Measurements from ENCODE around the gene PPIF.

Gene PPIF

DNA sequence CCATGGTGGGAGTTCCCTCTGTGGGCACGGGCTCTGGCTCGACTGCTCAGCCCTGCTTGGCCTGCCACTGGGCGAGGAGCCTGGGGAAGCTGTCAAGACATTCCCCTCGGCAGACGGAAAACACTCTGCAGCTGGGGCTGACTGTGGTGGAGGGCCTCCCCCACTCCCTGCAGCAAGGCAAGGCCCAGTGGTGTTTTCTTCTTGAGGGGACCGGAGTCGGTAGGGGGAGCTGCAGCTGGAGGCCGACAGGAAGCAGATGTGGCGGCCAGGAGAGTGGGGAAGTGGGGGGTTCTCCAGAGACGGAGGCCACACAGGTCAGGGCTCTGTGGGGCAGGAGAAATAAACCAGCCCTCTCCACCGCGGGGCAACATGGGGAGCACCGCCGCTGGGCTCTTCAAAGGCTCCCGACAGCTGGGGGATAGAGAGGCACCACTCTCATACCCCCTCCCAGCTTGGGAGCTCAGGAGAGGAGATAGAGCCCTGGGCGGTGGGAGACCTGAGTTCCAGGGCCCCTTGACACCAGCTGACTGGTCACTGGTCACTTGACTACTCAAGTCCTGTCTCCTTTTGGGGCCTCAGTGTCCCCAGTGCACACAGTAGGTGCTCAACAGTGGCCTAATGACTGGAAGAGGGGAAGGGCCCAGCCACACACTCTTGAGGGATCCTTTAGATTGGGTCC lies 43.4 kb downstream of the PPIF start:
- ATAC-seq: no peak
- TF ChIP-seq ISL1 (CRISPR knock-in tag; IDR thresholded peaks at IDR 0.05) (no peak), RARB (CRISPR knock-in tag; IDR thresholded peaks at IDR 0.05) (no peak), ZFP30 (CRISPR knock-in tag; IDR thresholded peaks at IDR 0.05) (no peak), ZNF8 (CRISPR knock-in tag; IDR thresholded peaks at IDR 0.05) (no peak), ARNTL (CRISPR knock-in tag; IDR thresholded peaks at IDR 0.05; ENCODE audit: borderline replicate concordance, low read depth) (no peak), ZC3H10 (CRISPR knock-in tag; IDR thresholded peaks at IDR 0.05) (no peak), TCF4 (CRISPR knock-in tag; IDR thresholded peaks at IDR 0.05; ENCODE audit: borderline replicate concordance) (no peak), ZFP3 (CRISPR knock-in tag; IDR thresholded peaks at IDR 0.05) (no peak), GLIS3 (CRISPR knock-in tag; IDR thresholded peaks at IDR 0.05) (no peak), CSRNP3 (CRISPR knock-in tag; IDR thresholded peaks at IDR 0.05) (no peak), TOX (CRISPR knock-in tag; IDR thresholded peaks at IDR 0.05; ENCODE audit: borderline replicate concordance) (no peak)
- TF ChIP-seq, protein P1, sequence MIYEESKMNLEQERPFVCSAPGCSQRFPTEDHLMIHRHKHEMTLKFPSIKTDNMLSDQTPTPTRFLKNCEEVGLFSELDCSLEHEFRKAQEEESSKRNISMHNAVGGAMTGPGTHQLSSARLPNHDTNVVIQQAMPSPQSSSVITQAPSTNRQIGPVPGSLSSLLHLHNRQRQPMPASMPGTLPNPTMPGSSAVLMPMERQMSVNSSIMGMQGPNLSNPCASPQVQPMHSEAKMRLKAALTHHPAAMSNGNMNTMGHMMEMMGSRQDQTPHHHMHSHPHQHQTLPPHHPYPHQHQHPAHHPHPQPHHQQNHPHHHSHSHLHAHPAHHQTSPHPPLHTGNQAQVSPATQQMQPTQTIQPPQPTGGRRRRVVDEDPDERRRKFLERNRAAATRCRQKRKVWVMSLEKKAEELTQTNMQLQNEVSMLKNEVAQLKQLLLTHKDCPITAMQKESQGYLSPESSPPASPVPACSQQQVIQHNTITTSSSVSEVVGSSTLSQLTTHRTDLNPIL (CRISPR knock-in tag; IDR thresholded peaks at IDR 0.05; ENCODE audit: low read depth): no peak

- ATAC-seq: no peak
- no peak for TF ChIP-seq CSDC2 (CRISPR knock-in tag; IDR thresholded peaks at IDR 0.05)
- no peak for TF ChIP-seq RARB (CRISPR knock-in tag; IDR thresholded peaks at IDR 0.05)
- TF ChIP-seq ZNF8 (CRISPR knock-in tag; IDR thresholded peaks at IDR 0.05): no peak
- TF ChIP-seq BACH2 (CRISPR knock-in tag; IDR thresholded peaks at IDR 0.05; ENCODE audit: borderline replicate concordance): no peak
- TF ChIP-seq TSHZ2 (CRISPR knock-in tag; IDR thresholded peaks at IDR 0.05): no peak
These were observed 44.2 kb downstream of the PPIF start for GRCh38 chr10:79391231-79392019.

GRCh38 chr10:79392020-79392398 lies 44.7 kb downstream of the PPIF start:
- ATAC-seq: no peak
- TF ChIP-seq ZC3H10 (CRISPR knock-in tag; IDR thresholded peaks at IDR 0.05) (no peak), ZNF8 (CRISPR knock-in tag; IDR thresholded peaks at IDR 0.05) (no peak), OSR1 (CRISPR knock-in tag; IDR thresholded peaks at IDR 0.05) (no peak), RARB (CRISPR knock-in tag; IDR thresholded peaks at IDR 0.05) (no peak), BACH2 (CRISPR knock-in tag; IDR thresholded peaks at IDR 0.05; ENCODE audit: borderline replicate concordance) (no peak), ARNTL (CRISPR knock-in tag; IDR thresholded peaks at IDR 0.05; ENCODE audit: borderline replicate concordance, low read depth) (no peak), ZNF565 (CRISPR knock-in tag; conservative IDR thresholded peaks at IDR 0.05; ENCODE audit: low read depth) (no peak), CSDC2 (CRISPR knock-in tag; IDR thresholded peaks at IDR 0.05) (no peak), TCF4 (CRISPR knock-in tag; IDR thresholded peaks at IDR 0.05; ENCODE audit: borderline replicate concordance) (no peak)
- TF ChIP-seq, protein P1 (CRISPR knock-in tag; IDR thresholded peaks at IDR 0.05; ENCODE audit: low read depth): no peak

DNA sequence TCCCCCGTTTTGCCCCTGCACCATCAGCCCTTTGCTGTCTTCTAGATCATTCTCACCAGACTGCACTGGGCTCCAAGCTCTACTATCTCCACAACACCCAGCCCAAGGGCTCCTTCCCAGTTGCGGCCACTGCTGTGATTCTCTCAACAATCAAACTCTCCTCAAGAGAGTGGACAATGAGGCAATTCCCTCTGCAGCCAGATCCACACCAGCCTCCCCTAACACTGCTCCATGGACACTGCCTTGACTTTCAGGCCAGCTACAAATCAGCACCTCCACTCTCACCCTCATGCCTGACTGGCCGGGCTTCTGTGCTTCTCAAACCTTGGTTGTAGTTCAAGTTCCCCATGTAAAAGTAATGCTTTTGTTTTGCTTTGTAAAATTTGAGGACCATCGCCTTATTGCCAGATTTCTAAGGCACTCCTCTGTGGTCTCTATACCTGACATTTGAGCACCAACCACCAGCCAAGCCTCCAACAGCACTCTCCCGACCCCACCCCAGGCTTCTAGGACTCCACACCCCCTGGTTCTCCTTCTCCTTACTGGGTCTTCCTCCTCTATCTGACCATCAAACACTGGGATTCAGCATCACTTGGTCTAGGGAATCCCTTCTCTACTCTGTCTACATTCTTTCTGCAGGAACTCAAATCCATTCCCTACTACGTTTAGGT lies 45.4 kb downstream of the PPIF start:
- no peak for ATAC-seq
- TF ChIP-seq GLIS3 (CRISPR knock-in tag; IDR thresholded peaks at IDR 0.05) (no peak), CSDC2 (CRISPR knock-in tag; IDR thresholded peaks at IDR 0.05) (no peak), ZC3H10 (CRISPR knock-in tag; IDR thresholded peaks at IDR 0.05) (no peak), ZNF8 (CRISPR knock-in tag; IDR thresholded peaks at IDR 0.05) (no peak), ZNF70 (CRISPR knock-in tag; IDR thresholded peaks at IDR 0.05) (no peak), ISL1 (CRISPR knock-in tag; IDR thresholded peaks at IDR 0.05) (no peak), TSHZ2 (CRISPR knock-in tag; IDR thresholded peaks at IDR 0.05) (no peak), ESRRG (CRISPR knock-in tag; IDR thresholded peaks at IDR 0.05) (no peak), BACH2 (CRISPR knock-in tag; IDR thresholded peaks at IDR 0.05; ENCODE audit: borderline replicate concordance) (no peak), ZFP3 (CRISPR knock-in tag; IDR thresholded peaks at IDR 0.05) (no peak), RARB (CRISPR knock-in tag; IDR thresholded peaks at IDR 0.05) (no peak)
- TF ChIP-seq, protein P1 (CRISPR knock-in tag; IDR thresholded peaks at IDR 0.05; ENCODE audit: low read depth): no peak
